GM10266 (cell line): ENCODE results near the gene CXorf58.

Experiments used
- DNase-seq: peaks from one replicate; pipeline ENCODE4 v3.0.0; 2012; ENCODE audit errors: extremely low spot score
- CTCF ChIP-seq: IDR thresholded peaks from 2 replicates; pipeline ENCODE4 v1.5.1; 2012; ENCODE audit warnings: mild to moderate bottlenecking, low read depth; ENCODE audit not compliant: control insufficient read depth, insufficient read depth; ENCODE audit errors: missing control alignments

Gene CXorf58

GRCh38 chrX:23901805-23902204, 6.0 kb upstream of the CXorf58 start:
- peak; percentile 62 for TF ChIP-seq CTCF
- peak; percentile 41 for DNase-seq

GRCh38 chrX:23902419-23902818, 5.4 kb upstream of the CXorf58 start:
- no peak for DNase-seq
- peak; percentile 45 for TF ChIP-seq CTCF

- no peak for TF ChIP-seq CTCF
- no peak for DNase-seq
Observed at GRCh38 chrX:23904096-23904495, 3.7 kb upstream of the CXorf58 start.

GRCh38 chrX:23907111-23907497, 702 bp upstream of the CXorf58 start:
- no peak for DNase-seq
- TF ChIP-seq CTCF: no peak

GRCh38 chrX:23908219-23909004, 606 bp downstream of the CXorf58 start:
- TF ChIP-seq CTCF: peak; percentile 24
- no peak for DNase-seq

- TF ChIP-seq CTCF: no peak
- no peak for DNase-seq
Observed at GRCh38 chrX:23911126-23911835, 3.5 kb downstream of the CXorf58 start.

- TF ChIP-seq CTCF: no peak
- DNase-seq: no peak
Observed at GRCh38 chrX:23919148-23919547, 11.3 kb downstream of the CXorf58 start.
